ENCODE data around the gene AP3D1.
"Not testable (repeated sequence)": the region's sequence is repeated elsewhere in the genome, so short reads cannot be mapped to it uniquely, and the experiment has no call there.

AP3D1 gene

DNA sequence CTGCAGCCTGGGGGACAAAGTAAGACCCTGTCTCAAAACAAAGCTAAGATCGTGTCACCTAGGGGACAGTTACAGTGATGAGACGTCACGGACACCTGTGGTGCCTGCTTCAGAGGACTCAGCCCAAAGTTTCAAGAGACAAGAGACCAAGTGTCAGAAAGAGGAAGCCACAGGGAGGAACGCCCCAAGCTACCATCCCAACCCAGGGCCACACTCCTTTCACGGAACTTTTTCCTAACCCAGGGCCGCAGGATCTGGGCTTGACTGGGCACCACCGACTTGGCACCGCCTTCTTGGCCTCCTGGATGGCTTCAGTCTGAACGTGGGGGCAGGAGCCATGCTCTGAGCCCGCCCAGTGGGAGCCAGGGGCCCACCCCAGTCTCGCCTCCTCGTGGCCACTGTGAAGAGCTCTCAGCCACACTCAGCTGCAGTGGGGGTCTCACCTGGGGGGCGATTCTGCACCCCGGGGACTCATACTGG, 63.7 kb downstream of the AP3D1 start:
- peaks cover 66% of the 10 kb centered on the region for H3K4me1 ChIP-seq (ENCODE audit: insufficient read depth, poor library complexity, severe bottlenecking)
- TF ChIP-seq, protein P1, sequence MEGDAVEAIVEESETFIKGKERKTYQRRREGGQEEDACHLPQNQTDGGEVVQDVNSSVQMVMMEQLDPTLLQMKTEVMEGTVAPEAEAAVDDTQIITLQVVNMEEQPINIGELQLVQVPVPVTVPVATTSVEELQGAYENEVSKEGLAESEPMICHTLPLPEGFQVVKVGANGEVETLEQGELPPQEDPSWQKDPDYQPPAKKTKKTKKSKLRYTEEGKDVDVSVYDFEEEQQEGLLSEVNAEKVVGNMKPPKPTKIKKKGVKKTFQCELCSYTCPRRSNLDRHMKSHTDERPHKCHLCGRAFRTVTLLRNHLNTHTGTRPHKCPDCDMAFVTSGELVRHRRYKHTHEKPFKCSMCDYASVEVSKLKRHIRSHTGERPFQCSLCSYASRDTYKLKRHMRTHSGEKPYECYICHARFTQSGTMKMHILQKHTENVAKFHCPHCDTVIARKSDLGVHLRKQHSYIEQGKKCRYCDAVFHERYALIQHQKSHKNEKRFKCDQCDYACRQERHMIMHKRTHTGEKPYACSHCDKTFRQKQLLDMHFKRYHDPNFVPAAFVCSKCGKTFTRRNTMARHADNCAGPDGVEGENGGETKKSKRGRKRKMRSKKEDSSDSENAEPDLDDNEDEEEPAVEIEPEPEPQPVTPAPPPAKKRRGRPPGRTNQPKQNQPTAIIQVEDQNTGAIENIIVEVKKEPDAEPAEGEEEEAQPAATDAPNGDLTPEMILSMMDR (IDR thresholded peaks at IDR 0.05; ENCODE audit: poor library complexity, severe bottlenecking) = no peak
- no peaks in the 10 kb centered on the region for H3K9me3 ChIP-seq (ENCODE audit: severe bottlenecking)
- H3K27me3 ChIP-seq (ENCODE audit: insufficient read depth, poor library complexity, severe bottlenecking) = no peaks in the 10 kb centered on the region
- ATAC-seq (ENCODE audit: low read depth) = no peak
- peaks cover 50% of the 10 kb centered on the region for H3K36me3 ChIP-seq (ENCODE audit: low read depth)
- no peak overlapping the region for H3K4me3 ChIP-seq (ENCODE audit: severe bottlenecking)
- DNase-seq (ENCODE audit: low spot score) = no peak
- peak overlapping the region; percentile 99 for H3K27ac ChIP-seq (ENCODE audit: poor library complexity, severe bottlenecking)

DNA sequence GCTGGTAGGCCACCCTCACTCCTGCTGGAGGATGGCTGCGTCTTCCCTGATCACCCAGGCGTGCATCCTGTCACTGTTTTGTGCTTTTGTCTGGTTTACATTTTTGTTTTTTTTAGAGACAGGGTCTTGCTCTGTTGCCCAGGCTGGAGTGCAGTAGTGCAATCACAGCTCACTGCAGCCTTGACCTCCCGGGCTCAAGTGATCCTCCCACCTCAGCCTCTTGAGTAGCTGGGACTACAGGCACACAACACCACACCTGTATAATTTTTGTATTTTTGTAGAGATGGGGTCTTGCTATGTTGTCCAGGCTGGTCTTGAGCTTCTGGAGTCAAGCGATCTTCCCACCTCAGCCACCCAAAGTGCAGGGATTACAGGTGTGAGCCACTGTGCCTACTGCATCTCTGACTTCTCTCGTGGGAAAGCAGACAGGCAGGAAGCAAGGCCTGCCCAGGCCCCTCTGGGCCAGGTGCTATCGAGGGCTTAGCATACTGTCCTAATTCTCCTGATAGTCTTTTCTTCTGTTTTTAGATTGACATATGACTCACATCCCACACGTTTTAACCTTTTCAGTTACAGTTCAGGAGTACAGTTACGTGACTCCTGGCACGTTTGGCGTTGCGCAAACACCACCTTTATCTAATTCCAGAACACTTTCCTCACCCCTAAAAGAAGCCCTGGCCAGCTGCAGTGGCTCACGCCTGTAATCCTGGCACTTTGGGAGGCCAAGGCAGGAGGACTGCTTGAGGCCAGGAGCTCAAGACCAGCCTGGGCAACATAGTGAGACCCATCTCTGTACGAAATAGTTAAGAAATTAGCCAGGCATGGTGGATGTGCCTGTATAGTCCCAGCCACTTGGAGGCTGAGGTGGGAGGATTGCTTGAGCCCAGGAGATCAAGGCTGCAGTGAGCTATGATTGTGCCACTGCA, 64.4 kb downstream of the AP3D1 start:
- Histone ChIP-seq H3K36me3 (ENCODE audit: low read depth) (peaks cover 51% of the 10 kb centered on the region), H3K27ac (ENCODE audit: poor library complexity, severe bottlenecking) (peak overlapping the region; percentile 99), H3K4me1 (ENCODE audit: insufficient read depth, poor library complexity, severe bottlenecking) (peaks cover 60% of the 10 kb centered on the region)
- DNase-seq (ENCODE audit: low spot score); H3K4me3 ChIP-seq (ENCODE audit: severe bottlenecking); H3K9me3 ChIP-seq (ENCODE audit: severe bottlenecking); H3K27me3 ChIP-seq (ENCODE audit: insufficient read depth, poor library complexity, severe bottlenecking): not testable (repeated sequence)
- ATAC-seq (ENCODE audit: low read depth) = peak; percentile 51

DNA sequence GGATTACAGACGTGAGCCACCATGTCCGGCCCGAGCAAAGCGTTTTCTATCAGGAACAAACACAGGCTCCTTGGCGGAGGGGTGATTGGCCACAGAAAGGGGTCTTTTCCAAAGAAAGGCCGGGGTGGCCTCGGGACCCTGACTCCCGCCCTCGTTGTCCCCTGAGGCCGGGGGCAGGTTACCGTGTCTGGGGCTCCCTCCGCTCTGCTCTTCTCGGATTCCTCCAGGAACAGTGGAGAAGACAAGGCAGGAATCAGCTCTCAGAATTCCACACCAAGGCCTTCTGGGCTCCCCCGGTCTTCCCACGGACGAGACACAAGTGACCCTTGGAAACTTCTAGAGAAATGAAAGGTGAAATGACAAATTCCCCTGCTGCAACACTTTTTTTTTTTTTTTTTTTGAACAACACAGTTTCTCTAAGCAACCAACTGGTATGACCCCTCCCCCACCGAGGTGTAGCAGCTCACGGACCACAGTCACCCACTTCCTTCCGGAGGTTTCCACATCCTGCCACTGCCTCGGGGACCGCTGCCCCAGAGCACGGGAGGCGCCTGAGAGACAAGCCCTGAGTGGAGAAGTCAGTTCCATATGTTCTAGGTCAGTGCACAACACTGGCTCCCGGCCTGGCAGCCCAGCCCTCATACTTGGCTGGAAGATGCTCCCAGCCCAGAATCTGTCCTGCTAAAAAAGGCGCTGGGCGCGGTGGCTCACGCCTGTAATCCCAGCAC, 66.2 kb downstream of the AP3D1 start:
- TF ChIP-seq, protein P1 (IDR thresholded peaks at IDR 0.05; ENCODE audit: poor library complexity, severe bottlenecking) = no peak
- Histone ChIP-seq H3K9me3 (ENCODE audit: severe bottlenecking) (no peaks in the 10 kb centered on the region), H3K4me3 (ENCODE audit: severe bottlenecking) (no peak overlapping the region), H3K36me3 (ENCODE audit: low read depth) (peaks cover 62% of the 10 kb centered on the region), H3K27ac (ENCODE audit: poor library complexity, severe bottlenecking) (peak overlapping the region; percentile 99), H3K4me1 (ENCODE audit: insufficient read depth, poor library complexity, severe bottlenecking) (peaks cover 54% of the 10 kb centered on the region), H3K27me3 (ENCODE audit: insufficient read depth, poor library complexity, severe bottlenecking) (no peaks in the 10 kb centered on the region)
- ATAC-seq (ENCODE audit: low read depth) (no peak), DNase-seq (ENCODE audit: low spot score) (no peak)

DNA sequence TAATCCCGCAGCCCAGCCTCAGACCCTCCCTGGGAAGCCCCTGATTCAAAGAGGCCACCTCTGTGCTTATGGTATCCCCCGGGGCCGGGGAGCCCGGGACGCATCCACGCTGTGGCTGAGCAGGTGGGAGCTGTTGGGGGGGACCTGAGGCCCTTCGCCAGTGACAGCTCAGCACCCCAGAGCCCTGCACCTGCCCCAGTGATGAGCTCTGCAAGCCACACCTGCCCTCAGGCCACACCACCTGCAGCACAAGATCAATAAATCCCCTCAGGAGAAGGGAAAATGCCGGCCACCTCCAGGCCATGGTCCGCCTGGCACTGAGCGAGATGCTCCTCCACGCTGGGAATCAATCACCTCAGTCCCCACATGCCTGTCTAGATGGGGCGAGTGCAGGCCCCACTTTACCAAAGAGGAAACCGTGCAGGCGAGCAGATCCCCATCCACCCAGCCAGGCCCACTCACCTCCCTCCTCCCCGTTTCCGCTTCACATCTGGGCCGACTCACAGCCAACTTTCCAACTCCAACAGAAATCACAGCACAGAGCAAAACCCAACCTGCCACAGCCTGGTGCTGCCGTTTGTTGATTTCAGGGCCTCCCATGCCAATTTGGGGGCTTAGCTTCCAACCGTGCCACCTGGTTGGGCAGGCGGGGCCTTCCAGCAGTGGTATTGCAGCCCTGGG, 68.1 kb downstream of the AP3D1 start:
- Histone ChIP-seq H3K4me3 (ENCODE audit: severe bottlenecking) (no peak overlapping the region), H3K36me3 (ENCODE audit: low read depth) (peaks cover 72% of the 10 kb centered on the region), H3K27ac (ENCODE audit: poor library complexity, severe bottlenecking) (peak overlapping the region; percentile 99), H3K9me3 (ENCODE audit: severe bottlenecking) (no peaks in the 10 kb centered on the region), H3K4me1 (ENCODE audit: insufficient read depth, poor library complexity, severe bottlenecking) (peaks cover 37% of the 10 kb centered on the region), H3K27me3 (ENCODE audit: insufficient read depth, poor library complexity, severe bottlenecking) (no peaks in the 10 kb centered on the region)
- TF ChIP-seq, protein P1 (IDR thresholded peaks at IDR 0.05; ENCODE audit: poor library complexity, severe bottlenecking) = no peak
- no peak for DNase-seq (ENCODE audit: low spot score)
- ATAC-seq (ENCODE audit: low read depth) = no peak
